HFF-Myc (cell line): ENCODE measurements around the gene KCNJ15.

Experiments
- DNase-seq: peaks from one replicate; pipeline ENCODE4 v3.0.0-alpha.2; 2011; ENCODE audit warnings: low read depth; ENCODE audit errors: extremely low read depth
- H3K4me3 ChIP-seq: replicated peaks from 2 replicates; pipeline ENCODE4 v1.5.1; 2011; ENCODE audit warnings: low read depth, mild to moderate bottlenecking, control low read depth, low read length
- TF ChIP-seq, protein P1 (sequence below): IDR thresholded peaks from 2 replicates; pipeline ENCODE4 v1.5.1; 2012; ENCODE audit warnings: mild to moderate bottlenecking, low read depth, low read length, control low read depth; ENCODE audit errors: missing control alignments

KCNJ15 gene

DNA sequence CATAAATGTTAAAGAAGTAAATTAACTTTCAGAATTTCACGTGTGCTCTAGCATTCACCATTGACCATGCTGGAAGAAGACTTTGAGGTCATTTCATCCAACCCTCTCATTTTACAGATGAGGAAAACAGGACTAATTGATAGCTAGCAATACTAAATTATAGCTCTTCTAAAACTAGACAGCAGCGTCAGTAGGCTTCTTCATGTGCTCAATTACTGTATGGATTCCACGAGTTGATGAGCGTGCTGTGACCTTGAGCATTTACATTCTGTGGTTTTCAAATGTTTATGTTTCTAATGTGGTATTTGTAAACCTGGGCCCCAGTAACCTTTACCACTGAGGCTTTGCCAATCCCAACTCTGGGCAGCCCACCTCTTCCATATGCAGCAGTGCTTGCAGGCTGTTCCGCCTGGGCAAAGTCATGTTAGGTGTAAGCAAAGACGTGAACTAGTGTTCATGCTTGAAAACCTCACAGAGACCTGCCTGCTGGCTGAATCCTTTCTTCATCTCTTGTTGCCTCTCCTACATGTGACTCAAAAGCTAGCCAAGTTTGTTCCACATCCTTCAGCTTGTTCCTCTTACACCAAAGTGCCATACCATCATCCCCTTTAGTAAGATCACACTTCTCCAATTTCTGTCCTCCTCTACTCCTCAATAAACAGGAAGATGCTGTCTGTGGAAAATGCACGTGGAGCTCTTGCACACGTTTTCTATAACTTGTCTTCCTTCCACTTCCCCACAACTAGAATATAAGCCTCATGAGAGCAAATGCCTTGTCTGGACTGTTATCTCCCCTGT is 17.2 kb downstream of the KCNJ15 start:
- TF ChIP-seq, protein P1, sequence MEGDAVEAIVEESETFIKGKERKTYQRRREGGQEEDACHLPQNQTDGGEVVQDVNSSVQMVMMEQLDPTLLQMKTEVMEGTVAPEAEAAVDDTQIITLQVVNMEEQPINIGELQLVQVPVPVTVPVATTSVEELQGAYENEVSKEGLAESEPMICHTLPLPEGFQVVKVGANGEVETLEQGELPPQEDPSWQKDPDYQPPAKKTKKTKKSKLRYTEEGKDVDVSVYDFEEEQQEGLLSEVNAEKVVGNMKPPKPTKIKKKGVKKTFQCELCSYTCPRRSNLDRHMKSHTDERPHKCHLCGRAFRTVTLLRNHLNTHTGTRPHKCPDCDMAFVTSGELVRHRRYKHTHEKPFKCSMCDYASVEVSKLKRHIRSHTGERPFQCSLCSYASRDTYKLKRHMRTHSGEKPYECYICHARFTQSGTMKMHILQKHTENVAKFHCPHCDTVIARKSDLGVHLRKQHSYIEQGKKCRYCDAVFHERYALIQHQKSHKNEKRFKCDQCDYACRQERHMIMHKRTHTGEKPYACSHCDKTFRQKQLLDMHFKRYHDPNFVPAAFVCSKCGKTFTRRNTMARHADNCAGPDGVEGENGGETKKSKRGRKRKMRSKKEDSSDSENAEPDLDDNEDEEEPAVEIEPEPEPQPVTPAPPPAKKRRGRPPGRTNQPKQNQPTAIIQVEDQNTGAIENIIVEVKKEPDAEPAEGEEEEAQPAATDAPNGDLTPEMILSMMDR = no peak
- no peak overlapping the region for H3K4me3 ChIP-seq
- DNase-seq = no peak

DNA sequence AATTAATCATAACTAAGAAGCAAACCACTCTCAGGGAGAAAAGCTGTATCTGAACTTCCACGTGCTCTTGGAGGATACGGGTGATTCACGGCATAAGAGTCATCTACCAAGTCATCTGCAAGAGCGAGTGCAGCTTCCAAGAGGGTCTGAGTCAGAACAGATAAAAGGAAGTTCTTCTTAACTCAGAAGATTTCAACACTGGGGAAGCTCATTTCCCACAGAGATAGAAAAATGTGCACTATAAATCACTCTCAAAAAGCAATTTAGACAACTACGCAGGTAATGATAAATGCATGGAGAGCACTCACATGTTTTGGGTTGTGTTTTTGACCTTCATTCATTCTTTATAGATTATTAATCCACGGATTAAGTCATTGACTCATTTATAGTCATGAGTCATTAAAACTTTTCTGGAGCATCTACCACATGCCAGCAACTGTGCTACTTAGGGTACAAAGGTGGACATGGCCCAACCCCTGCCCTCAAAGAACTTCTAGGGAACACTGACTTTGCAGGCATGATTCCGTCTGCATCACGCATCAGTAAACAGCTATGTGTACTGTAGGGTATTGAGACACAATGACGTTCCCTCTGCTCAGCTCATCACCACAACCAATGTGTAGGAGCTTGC is 20.8 kb downstream of the KCNJ15 start:
- H3K4me3 ChIP-seq = no peak overlapping the region
- DNase-seq = peak; percentile 97
- TF ChIP-seq, protein P1 = no peak

DNA sequence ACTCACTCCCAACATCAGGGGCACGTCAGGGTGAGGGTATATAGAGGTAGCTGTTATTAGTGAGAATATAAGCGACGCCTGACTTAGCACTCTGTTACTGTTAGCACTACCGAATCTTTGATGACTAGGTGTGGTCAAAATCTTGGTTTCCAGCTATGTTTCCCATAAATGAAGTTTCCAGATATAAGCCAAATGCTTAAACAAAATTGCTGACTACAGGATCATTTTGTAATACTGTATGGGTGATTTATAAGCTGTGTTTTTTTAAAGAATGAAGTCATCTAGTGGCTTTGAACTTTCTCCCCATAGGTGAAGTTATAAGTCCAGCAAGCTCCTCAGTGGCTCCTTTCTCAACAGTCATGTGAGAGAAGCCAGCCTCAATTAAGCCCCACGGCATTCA is 23.7 kb downstream of the KCNJ15 start:
- H3K4me3 ChIP-seq = no peak overlapping the region
- DNase-seq = no peak
- TF ChIP-seq, protein P1 = no peak

DNA sequence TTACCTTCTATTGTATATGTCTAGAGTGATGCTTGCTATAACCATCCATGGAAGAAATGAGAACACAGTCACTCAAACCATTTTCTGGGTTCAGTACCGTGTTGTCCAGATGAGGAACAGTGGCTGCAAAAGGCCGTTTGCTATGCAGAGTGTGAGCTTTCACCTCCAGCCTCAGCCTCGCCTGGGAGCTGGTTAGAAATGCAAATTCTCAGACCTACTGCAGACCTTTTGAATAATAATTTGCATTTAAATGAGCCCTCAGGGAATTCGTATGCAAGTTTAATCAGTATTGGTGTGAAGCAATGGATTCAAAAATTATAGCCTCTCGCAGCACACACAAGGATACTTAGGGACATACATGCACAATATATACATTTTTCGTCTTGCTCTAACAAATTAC is 24.1 kb downstream of the KCNJ15 start:
- H3K4me3 ChIP-seq = no peak overlapping the region
- no peak for DNase-seq
- TF ChIP-seq, protein P1 = no peak

DNA sequence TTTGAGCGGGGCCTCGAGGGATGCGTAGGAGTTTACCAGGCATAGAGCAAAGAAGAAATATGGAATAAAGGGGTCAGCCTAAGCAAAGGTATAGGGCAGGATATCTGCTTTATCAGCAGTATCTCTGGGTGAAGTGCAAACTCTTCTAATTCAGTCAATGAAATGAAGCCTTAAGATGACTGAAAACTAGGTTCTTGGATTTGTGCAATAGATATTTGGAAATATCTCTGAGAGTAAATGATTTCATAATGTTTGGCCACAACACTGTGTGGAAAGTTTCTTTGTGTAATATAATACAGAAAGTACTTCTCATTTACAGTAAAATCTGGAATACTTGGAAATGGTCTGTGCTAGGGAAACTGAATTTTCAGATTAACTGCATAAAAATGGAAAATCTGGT is 26.1 kb downstream of the KCNJ15 start:
- DNase-seq = no peak
- TF ChIP-seq, protein P1 = no peak
- H3K4me3 ChIP-seq = no peak overlapping the region

DNA sequence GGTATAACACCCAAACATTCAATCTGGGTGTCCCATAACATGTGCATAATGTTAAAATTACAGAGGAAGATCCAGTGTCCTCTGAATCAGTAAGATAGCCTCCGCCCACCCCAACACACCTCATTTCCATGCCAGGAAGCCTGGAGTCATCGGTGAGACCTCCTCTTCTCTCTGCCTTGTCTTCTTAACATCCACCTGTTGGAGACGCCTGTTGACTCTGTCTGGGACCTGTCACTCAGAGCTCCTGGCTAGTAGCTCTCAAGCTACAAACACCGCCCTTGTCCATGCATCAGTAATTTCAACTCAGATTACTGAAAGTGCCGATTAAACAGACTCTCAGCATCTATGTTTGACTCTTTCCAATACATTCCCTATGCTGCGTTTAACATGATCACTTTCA is 27.4 kb downstream of the KCNJ15 start:
- TF ChIP-seq, protein P1 = no peak
- DNase-seq = no peak
- H3K4me3 ChIP-seq = no peak overlapping the region
